HCT116 (cell line): Measurements from ENCODE around the gene MPZL2.

Experiments used
- CEBPB ChIP-seq: IDR thresholded peaks from 2 replicates; pipeline ENCODE4 v1.6.1; 2012; ENCODE audit warnings: low read depth
- EGR1 ChIP-seq: IDR thresholded peaks from 2 replicates; pipeline ENCODE4 v1.6.1; 2012; ENCODE audit warnings: low read depth
- EZH2phosphoT487 ChIP-seq: fragments of 200-600 bp; IDR thresholded peaks from 2 replicates; pipeline ENCODE4 v1.6.1; 2018; ENCODE audit warnings: antibody characterized with exemption, borderline replicate concordance
- MAX ChIP-seq: IDR thresholded peaks from 2 replicates; pipeline ENCODE4 v1.6.1; 2012
- TCF7L2 ChIP-seq: IDR thresholded peaks from 2 replicates; pipeline ENCODE4 v1.7.0; 2011; ENCODE audit warnings: borderline replicate concordance, inconsistent platforms; ENCODE audit not compliant: insufficient read depth, insufficient read length; ENCODE audit errors: extremely low read depth
- ZFX ChIP-seq: fragments of 450-650 bp; IDR thresholded peaks from 2 replicates; pipeline ENCODE4 v1.6.1; 2017
- TF ChIP-seq, protein P1 (sequence below), 3 experiments: fragments of 200-600 bp in 1 of 3; sonication (generic) in 1 of 3; IDR thresholded peaks in 2 of 3; conservative IDR thresholded peaks in 1 of 3; 2 replicates each; pipeline ENCODE4 v1.5.1; 2012 to 2017; ENCODE audit warnings: low read depth in 2 of 3, low read length in 2 of 3, antibody characterized with exemption in 1 of 3, borderline replicate concordance in 1 of 3, control low read depth in 1 of 3, mild to moderate bottlenecking in 1 of 3, mixed read lengths in 1 of 3, mixed run types in 1 of 3, moderate library complexity in 1 of 3; ENCODE audit not compliant: insufficient read depth in 1 of 3

GRCh38 chr11:118210323-118210722 is 53.8 kb downstream of the MPZL2 start:
- TF ChIP-seq EGR1 (no peak), TCF7L2 (no peak), CEBPB (no peak), ZFX (no peak), MAX (no peak), EZH2phosphoT487 (no peak)
- TF ChIP-seq, protein P1, sequence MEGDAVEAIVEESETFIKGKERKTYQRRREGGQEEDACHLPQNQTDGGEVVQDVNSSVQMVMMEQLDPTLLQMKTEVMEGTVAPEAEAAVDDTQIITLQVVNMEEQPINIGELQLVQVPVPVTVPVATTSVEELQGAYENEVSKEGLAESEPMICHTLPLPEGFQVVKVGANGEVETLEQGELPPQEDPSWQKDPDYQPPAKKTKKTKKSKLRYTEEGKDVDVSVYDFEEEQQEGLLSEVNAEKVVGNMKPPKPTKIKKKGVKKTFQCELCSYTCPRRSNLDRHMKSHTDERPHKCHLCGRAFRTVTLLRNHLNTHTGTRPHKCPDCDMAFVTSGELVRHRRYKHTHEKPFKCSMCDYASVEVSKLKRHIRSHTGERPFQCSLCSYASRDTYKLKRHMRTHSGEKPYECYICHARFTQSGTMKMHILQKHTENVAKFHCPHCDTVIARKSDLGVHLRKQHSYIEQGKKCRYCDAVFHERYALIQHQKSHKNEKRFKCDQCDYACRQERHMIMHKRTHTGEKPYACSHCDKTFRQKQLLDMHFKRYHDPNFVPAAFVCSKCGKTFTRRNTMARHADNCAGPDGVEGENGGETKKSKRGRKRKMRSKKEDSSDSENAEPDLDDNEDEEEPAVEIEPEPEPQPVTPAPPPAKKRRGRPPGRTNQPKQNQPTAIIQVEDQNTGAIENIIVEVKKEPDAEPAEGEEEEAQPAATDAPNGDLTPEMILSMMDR (IDR thresholded peaks at IDR 0.05 in 2 of 3, conservative IDR thresholded peaks at IDR 0.05 in 1 of 3; ENCODE audit: borderline replicate concordance in 1 of 3, insufficient read depth in 1 of 3, low read depth in 2 of 3, low read length in 2 of 3), result no peak
